GM18507 (cell line): ENCODE measurements around the gene DOHH.
"Not testable (repeated sequence)": the region's sequence is repeated elsewhere in the genome, so short reads cannot be mapped to it uniquely, and the experiment has no call there.

Experiments
- DNase-seq: peaks from one replicate; pipeline ENCODE4 v3.0.0; 2011; ENCODE audit warnings: low read depth; ENCODE audit not compliant: insufficient read length; ENCODE audit errors: extremely low spot score
- FAIRE-seq: peaks from 2 replicates; lab custom pipeline; 2011; peaks lifted over from hg19 to GRCh38; lab: Jason Lieb, UNC

DOHH gene

GRCh38 chr19:3452171-3452941 lies 48.1 kb downstream of the DOHH start:
- FAIRE-seq (no peak), DNase-seq (no peak)

DNA sequence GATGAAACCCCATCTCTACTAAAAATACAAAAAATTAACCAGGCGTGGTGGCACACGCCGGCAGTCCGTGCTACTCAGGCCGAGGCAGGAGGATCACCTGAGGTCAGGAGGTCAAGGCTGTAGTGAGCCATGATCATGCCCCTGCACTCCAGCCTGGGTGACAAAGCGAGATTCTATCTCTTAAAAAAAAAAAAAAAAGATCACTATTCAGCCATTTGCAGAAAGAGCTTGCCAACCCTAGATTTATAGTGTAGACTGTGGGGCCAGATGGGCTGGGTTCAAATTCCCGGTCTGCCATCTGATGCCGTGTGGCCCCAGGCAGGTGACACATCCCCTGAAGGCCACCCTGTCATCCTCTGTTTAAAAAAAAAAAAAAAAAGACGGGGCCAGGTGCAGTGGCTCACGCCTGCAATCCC lies 49.0 kb downstream of the DOHH start:
- no peak for DNase-seq
- FAIRE-seq = no peak

DNA sequence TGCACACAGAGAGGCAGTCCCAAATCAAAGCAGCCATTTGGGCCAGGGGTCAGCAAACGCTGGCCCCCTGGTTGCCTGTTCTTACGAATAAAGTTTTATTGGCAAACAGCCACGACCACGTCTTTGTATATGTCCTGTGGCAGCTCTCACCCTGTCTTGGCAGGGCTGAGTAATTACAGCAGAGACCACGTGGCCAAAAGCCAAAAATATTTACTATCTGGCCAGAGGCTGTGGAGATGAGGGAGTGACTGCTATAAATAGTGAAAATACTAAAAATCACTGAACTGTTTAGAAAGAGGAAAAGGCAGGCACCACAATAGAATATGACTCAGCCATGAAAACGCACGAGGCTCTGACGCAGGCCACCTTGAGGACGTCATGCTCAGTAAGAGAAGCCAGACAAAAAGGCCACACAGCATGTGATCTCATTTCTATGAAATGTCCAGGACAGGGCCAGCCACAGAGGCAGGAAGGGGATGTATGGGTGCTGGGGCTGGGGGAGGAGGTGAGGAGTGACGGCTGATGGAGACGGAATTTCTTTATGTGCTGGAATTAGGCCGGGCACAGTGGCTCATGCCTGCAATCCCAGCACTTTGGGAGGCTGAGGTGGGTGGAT lies 49.6 kb downstream of the DOHH start:
- DNase-seq (no peak), FAIRE-seq (no peak)

- FAIRE-seq (no peak), DNase-seq (no peak)
Measured at GRCh38 chr19:3448616-3449334, 51.7 kb downstream of the DOHH start.

DNA sequence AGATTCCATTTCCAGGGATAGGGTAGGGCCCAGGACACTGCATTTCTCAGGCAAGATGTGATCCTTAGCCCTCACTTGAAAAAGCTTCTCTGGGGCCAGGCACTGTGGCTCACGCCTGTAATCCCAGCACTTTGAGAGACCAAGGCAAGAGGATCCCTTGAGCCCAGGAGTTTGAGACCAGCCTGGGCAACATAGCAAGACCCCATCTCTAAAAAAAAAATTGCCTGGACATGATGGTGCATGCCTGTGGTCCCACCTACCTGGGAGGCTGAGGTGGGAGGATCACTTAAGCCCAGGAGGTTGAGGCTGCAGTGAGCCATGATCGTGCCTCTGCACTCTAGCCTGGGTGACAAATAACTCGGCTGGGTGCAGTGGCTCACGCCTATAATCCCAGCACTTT lies 53.8 kb downstream of the DOHH start:
- DNase-seq, FAIRE-seq: not testable (repeated sequence)

DNA sequence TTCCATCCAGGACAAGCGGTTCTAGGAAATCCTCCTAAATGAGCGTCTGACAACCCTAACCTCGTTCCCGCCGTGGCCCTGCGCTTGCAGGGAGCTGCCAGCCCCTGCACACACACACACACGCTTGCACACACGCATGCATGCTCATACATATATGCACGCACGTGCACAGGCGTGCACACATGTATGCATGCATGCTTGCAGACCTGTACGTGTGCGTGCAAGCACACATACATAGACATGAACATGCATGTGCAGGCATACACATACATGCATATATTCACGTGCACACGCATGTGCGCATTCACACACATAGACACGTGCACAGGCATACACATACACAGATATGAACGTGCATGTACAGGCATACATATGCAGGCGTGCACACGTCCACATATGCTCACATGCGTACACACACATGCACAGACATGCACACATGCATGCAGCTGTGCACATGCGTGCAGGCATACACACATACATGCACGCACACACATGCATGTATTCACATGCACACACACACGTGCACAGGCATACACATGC lies 55.7 kb downstream of the DOHH start:
- no peak for DNase-seq

DNA sequence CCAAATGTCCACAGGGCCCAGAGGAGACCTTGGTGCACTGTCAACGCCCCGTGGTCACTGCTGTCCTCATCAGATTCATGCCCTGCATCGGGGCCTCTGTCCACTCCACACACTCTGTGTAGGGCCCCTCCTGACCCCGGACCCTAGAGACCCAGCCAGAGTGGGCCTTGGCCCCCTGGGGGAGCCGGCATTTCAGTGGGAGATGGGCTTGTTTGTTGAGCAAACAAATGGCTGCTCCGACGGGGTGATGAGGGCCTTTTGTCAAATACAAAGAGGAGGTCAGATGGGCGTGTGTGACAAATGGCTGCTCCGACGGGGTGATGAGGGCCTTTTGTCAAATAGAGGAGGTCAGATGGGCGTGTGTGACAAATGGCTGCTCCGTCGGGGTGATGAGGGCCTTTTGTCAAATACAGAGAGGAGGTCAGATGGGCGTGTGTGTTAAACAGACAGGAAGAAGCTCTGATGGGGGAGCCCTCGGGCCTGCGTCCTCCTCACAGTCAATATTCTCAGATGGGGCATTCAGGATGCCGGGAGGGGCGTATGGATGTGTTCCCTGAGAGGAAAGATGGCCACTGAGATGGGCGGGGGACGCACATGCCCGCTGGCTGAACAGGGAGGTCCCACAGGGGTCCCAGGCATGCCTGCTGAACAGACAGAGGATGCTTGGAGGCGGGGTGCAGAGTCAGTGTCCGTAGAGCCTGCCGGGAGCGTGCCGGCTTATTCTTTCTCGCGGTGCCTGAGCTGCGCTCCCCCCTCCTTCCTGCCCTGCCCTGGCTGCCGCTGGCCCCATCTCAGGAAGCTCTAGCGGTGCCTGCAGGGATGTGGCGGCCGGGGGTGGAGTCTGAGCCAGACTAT lies 56.4 kb downstream of the DOHH start:
- no peak for DNase-seq
- no peak for FAIRE-seq

More for the DNA sequence above, 55.7 kb downstream of the DOHH start:
- no peak for FAIRE-seq

- DNase-seq = no peak
- FAIRE-seq = no peak
Measured at GRCh38 chr19:3442487-3443071, 57.9 kb downstream of the DOHH start.

- FAIRE-seq = no peak
Measured at GRCh38 chr19:3441986-3442329, 58.5 kb downstream of the DOHH start.

GRCh38 chr19:3441089-3441985 lies 59.1 kb downstream of the DOHH start:
- FAIRE-seq (no peak), DNase-seq (no peak)

More at GRCh38 chr19:3441986-3442329, 58.5 kb downstream of the DOHH start:
- no peak for DNase-seq
